ENCODE data around the gene PRSS53.

DNA sequence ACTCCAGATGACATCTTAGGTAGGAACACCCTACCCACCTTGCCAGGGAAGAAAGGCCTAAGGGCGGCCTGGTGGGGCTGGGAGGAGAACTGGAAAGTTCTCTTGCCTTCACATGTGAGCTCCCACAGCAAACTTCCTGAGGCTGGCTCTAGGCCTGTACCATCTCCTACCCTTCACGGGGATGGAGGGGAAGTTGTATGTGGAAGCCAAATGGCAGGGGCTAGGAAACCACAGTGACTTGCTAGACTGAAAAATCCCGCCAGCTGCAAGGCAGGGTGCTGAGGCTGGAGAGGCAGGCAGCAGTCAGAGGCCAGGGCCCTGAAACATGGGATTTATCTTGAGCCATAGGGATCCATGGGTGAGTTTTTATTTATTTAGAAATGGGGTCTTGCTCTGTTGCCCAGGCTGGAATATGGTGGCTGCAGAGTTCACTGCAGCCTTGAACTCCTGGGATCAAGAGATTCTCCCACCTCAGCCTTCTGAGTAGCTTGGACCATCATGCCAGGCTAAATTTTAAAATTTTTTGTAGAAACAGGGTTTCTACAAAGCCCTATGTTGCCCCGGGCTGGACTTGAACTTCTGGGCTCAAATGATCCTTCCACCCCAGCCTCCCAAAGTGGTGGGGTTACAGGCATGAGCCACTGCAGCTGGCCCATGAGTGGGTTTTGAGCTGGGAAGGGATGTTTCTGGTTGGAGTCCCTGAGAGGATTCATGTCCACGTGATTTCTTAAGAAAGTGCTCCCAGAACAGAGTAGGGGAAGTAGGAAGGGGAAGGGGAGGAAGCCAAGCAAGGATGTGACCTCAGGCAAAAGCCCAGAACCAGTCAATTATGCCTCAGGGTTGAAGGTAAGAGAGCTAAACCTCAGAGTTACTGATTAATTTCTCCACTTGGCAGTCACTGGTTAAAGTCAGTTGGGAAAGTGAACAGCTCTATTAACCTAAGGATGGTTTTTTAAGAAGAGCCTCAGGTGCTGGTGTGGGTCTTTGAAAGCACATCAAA, 24.7 kb upstream of the PRSS53 start:
- no peak for TF ChIP-seq POLR2AphosphoS5 (IDR thresholded peaks at IDR 0.05; ENCODE audit: low read depth, low read length)
- TF ChIP-seq, protein P1, sequence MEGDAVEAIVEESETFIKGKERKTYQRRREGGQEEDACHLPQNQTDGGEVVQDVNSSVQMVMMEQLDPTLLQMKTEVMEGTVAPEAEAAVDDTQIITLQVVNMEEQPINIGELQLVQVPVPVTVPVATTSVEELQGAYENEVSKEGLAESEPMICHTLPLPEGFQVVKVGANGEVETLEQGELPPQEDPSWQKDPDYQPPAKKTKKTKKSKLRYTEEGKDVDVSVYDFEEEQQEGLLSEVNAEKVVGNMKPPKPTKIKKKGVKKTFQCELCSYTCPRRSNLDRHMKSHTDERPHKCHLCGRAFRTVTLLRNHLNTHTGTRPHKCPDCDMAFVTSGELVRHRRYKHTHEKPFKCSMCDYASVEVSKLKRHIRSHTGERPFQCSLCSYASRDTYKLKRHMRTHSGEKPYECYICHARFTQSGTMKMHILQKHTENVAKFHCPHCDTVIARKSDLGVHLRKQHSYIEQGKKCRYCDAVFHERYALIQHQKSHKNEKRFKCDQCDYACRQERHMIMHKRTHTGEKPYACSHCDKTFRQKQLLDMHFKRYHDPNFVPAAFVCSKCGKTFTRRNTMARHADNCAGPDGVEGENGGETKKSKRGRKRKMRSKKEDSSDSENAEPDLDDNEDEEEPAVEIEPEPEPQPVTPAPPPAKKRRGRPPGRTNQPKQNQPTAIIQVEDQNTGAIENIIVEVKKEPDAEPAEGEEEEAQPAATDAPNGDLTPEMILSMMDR (IDR thresholded peaks at IDR 0.05): no peak
